ENCODE measurements around the gene NSMF.
"Not testable (repeated sequence)": the region's sequence is repeated elsewhere in the genome, so short reads cannot be mapped to it uniquely, and the experiment has no call there.

NSMF gene

DNA sequence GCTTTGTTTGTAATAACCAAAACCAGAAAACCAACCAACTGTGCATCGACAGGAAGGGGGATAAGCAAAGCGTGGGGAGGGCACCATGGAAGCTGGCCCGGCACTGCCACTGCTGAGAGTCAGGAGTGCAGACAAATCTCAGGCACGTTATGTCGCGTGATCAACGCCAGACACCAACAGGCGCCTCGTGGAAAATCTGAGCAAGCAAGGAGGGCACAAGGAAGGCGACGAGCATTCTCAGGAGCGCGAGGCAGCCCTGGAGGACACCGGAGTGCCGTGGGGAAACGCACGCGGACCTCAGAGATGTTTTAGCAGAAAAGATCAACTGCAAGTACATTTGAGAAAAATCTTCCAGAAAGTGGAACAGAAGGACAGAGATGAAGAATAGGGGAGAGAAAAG, 15.1 kb upstream of the NSMF start:
- TF ChIP-seq, protein P1, sequence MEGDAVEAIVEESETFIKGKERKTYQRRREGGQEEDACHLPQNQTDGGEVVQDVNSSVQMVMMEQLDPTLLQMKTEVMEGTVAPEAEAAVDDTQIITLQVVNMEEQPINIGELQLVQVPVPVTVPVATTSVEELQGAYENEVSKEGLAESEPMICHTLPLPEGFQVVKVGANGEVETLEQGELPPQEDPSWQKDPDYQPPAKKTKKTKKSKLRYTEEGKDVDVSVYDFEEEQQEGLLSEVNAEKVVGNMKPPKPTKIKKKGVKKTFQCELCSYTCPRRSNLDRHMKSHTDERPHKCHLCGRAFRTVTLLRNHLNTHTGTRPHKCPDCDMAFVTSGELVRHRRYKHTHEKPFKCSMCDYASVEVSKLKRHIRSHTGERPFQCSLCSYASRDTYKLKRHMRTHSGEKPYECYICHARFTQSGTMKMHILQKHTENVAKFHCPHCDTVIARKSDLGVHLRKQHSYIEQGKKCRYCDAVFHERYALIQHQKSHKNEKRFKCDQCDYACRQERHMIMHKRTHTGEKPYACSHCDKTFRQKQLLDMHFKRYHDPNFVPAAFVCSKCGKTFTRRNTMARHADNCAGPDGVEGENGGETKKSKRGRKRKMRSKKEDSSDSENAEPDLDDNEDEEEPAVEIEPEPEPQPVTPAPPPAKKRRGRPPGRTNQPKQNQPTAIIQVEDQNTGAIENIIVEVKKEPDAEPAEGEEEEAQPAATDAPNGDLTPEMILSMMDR (IDR thresholded peaks at IDR 0.05; ENCODE audit: low read depth, low read length), result no peak
- Histone ChIP-seq H3K36me3 (no peaks in the 10 kb centered on the region), H3K4me3 (ENCODE audit: low read depth, low read length) (no peak overlapping the region), H3K27me3 (no peaks in the 10 kb centered on the region), H3K4me1 (peaks cover 2% of the 10 kb centered on the region), H3K9me3 (no peaks in the 10 kb centered on the region; the same call in 1 of the 2 replicates)
- DNase-seq, result no peak

DNA sequence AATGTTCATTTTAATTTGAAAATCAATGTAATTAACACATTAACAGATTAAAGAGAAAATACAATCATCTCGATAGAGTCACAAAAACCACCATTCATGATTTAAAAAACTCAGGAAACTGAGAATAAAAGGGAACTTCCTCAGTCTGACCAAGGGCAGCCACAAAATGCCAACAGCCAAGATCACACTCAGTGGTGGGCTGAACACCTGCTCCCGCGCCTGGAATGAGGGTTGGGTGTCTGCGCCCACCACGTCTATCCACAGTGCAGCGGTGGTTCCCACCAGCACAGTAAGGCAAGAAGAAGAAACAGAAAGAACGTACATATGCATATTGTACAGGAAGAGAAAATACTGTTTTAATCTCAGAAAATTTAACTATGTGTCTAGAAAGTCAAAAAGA, 11.7 kb upstream of the NSMF start:
- Histone ChIP-seq H3K4me3 (ENCODE audit: low read depth, low read length) (no peak overlapping the region), H3K9me3 (no peaks in the 10 kb centered on the region), H3K36me3 (no peaks in the 10 kb centered on the region), H3K27me3 (no peaks in the 10 kb centered on the region), H3K4me1 (no peaks in the 10 kb centered on the region)
- no peak for DNase-seq
- TF ChIP-seq, protein P1 (IDR thresholded peaks at IDR 0.05; ENCODE audit: low read depth, low read length), result no peak

DNA sequence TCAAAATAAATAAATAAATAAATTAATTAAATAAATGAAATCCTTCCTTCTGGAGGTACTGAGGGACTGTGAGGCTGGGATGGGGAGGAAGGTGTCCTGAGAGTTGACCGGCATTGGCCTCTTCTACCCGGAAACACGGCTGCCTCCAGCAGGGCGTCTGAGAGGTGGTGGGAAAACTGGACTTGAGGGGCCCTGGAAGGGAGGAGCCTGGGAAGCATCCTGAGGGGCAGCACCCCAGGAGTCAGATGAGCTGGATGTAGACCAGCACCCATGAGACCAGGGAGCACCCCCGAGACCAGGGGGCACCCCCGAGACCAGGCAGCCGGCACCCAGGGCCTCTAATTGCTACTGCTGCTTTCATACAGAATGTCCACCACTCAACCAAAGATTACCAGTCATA, 8.8 kb upstream of the NSMF start:
- Histone ChIP-seq H3K4me1 (no peaks in the 10 kb centered on the region), H3K27me3 (no peaks in the 10 kb centered on the region), H3K4me3 (ENCODE audit: low read depth, low read length) (no peak overlapping the region), H3K9me3 (no peaks in the 10 kb centered on the region), H3K36me3 (no peaks in the 10 kb centered on the region)
- no peak for DNase-seq
- TF ChIP-seq, protein P1 (IDR thresholded peaks at IDR 0.05; ENCODE audit: low read depth, low read length), result no peak

DNA sequence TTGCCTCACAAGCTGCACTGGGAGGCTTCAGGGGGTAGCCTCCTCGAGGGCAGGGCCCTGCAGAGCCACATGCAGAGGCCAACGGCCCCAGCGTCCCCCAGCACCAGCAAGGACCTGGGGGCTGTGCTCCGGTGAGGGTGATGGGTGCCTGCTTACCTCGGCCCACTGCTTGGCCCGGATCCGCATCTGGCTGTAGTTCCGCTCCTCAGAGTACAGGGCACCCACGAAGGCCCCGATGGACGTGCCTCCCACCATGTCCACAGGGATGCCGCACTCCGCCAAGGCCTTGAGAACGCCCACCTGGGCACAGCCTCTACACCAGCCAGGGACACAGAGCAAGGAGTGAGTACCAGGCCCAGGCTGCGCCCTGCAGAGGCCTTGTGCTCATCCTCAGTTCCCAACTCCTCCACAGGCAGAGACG, 8.0 kb upstream of the NSMF start:
- H3K4me1 ChIP-seq, result no peaks in the 10 kb centered on the region
- no peaks in the 10 kb centered on the region for H3K9me3 ChIP-seq
- no peaks in the 10 kb centered on the region for H3K27me3 ChIP-seq
- H3K4me3 ChIP-seq (ENCODE audit: low read depth, low read length), result no peak overlapping the region
- no peaks in the 10 kb centered on the region for H3K36me3 ChIP-seq
- no peak for DNase-seq
- TF ChIP-seq, protein P1 (IDR thresholded peaks at IDR 0.05; ENCODE audit: low read depth, low read length), result no peak

DNA sequence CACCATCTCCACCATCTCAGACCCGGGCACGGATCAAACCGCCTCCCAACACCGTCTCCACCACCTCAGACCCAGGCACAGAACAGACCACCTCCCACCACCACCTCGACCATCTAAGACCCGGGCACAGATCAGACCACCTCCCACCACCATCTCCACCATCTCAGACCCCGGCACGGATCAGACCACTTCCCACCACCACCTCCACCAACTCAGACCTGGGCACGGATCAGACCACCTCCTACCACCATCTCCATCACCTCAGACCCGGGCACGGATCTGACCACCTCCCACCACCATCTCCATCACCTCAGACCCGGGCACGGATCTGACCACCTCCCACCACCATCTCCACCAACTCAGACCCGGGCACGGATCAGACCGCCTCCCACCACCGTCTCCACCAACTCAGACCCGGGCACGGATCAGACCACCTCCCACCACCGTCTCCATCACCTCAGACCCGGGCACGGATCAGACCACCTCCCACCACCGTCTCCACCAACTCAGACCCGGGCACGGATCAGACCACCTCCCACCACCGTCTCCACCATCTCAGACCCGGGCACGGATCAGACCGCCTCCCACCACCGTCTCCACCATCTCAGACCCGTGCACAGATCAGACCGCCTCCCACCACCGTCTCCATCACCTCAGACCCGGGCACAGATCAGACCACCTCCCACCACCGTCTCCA, 7.4 kb upstream of the NSMF start:
- H3K9me3 ChIP-seq; H3K36me3 ChIP-seq; H3K4me1 ChIP-seq; H3K27me3 ChIP-seq; DNase-seq; H3K4me3 ChIP-seq (ENCODE audit: low read depth, low read length): not testable (repeated sequence)

DNA sequence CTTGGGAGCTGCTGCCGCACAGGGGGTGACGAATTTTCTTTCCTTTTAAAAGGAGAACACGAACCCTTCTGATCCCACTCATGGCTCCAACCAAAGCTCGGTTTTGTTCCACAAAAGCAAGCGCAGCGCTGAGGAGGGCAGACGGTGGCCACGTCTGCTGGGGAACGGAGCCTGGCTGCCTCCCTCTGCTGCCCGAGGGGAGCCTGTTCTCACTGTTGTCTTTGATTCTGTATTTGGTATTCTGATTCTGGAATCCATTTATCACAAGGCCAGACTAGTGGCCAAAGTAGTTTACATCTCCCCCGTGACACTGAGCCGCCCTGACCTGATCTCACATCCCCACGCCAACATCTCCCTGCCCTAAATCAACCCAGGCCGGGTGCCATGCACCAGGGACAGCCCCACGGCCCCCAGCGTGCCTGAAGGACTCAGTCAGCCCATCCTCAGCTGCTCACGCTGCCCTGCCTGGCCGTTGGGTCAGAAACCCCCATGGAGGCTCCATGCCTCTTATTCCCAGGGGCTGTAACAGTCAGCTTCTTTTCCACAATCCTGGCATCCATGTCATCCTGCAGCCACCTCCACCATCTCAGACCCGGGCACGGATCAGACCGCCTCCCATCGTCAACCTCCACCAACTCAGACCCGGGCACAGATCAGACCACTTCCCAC, 6.7 kb upstream of the NSMF start:
- TF ChIP-seq, protein P1 (IDR thresholded peaks at IDR 0.05; ENCODE audit: low read depth, low read length), result no peak
- Histone ChIP-seq H3K27me3 (no peaks in the 10 kb centered on the region), H3K4me3 (ENCODE audit: low read depth, low read length) (no peak overlapping the region), H3K4me1 (no peaks in the 10 kb centered on the region), H3K9me3 (no peaks in the 10 kb centered on the region), H3K36me3 (no peaks in the 10 kb centered on the region)
- DNase-seq, result no peak

Measured in BE2C (cell line).